ENCODE measurements around the gene PRR3.
A peak's percentile ranks its signal among the peaks of the same experiment; 100 is the strongest.
"Not testable (repeated sequence)": the region's sequence is repeated elsewhere in the genome, so short reads cannot be mapped to it uniquely, and the experiment has no call there.

The PRR3 gene

DNA sequence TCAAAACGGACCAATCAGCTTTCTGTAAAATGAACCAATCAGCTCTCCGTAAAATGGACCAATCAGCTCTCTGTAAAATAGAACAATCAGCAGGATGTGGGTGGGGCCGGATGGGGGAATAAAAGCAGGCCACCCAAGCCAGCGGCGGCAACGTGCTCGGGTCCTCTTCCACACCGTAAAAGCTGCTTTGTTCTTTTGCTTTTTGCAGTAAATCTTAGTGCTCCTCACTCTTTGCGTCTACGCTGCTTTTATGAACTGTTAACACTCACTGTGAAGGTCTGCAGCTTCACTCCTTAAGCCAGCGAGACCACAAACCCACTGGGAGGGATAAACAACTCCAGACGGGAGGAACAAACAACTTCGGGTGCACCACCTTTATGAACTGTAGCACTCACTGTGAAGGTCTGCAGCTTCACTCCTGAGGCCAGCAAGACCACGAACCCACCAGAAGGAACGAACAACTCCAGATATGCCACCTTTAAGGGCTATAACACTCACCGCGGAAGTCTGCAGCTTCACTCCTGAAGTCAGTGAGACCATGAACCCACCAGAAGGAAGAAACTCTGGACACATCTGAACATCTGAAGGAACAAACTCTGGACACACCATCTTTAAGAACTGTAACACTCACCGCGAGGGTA, 38.5 kb upstream of the PRR3 start:
- H3K36me3 ChIP-seq (ENCODE audit: control insufficient read depth, insufficient read depth, low read length); H3K27me3 ChIP-seq (ENCODE audit: control insufficient read depth, insufficient read depth, low read length); H3K4me3 ChIP-seq (ENCODE audit: low read depth, low read length); H3K9me3 ChIP-seq (ENCODE audit: control insufficient read depth, insufficient read depth, low read length); H3K9ac ChIP-seq (ENCODE audit: low read depth, low read length); H3K4me1 ChIP-seq (ENCODE audit: control insufficient read depth, insufficient read depth, low read length): not testable (repeated sequence)

- no peaks in the 10 kb centered on the region for H3K4me1 ChIP-seq (ENCODE audit: control insufficient read depth, insufficient read depth, low read length)
- H3K9ac ChIP-seq (ENCODE audit: low read depth, low read length): no peak overlapping the region
- no peaks in the 10 kb centered on the region for H3K9me3 ChIP-seq (ENCODE audit: control insufficient read depth, insufficient read depth, low read length)
- no peak overlapping the region for H3K4me3 ChIP-seq (ENCODE audit: low read depth, low read length)
- no peaks in the 10 kb centered on the region for H3K36me3 ChIP-seq (ENCODE audit: control insufficient read depth, insufficient read depth, low read length)
- no peaks in the 10 kb centered on the region for H3K27me3 ChIP-seq (ENCODE audit: control insufficient read depth, insufficient read depth, low read length)
Measured at GRCh38 chr6:30520522-30520921, 36.6 kb upstream of the PRR3 start.

DNA sequence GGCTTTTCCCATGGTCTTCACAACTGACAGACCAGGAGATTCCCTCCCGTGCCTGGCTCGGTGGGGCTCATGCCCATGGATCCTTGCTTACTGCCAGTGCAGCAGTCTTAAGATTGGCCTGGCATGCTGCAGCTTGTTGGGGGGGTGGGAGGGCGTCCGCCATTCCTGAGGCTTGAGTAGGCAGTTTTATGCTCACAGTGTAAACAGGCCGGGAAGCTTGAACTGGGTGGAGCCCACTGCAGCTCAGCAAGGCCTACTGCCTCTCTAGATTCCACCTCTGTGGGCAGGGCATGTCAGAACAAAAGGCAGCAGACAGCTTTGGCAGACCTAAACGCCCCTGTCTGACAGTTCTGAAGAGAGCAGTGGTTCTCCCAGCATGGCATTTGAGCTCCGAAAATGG, 36.0 kb upstream of the PRR3 start:
- H3K4me1 ChIP-seq (ENCODE audit: control insufficient read depth, insufficient read depth, low read length); H3K9me3 ChIP-seq (ENCODE audit: control insufficient read depth, insufficient read depth, low read length); H3K27me3 ChIP-seq (ENCODE audit: control insufficient read depth, insufficient read depth, low read length); H3K36me3 ChIP-seq (ENCODE audit: control insufficient read depth, insufficient read depth, low read length); H3K4me3 ChIP-seq (ENCODE audit: low read depth, low read length); H3K9ac ChIP-seq (ENCODE audit: low read depth, low read length): not testable (repeated sequence)

- H3K27me3 ChIP-seq (ENCODE audit: control insufficient read depth, insufficient read depth, low read length); H3K36me3 ChIP-seq (ENCODE audit: control insufficient read depth, insufficient read depth, low read length): not testable (repeated sequence)
Measured at GRCh38 chr6:30521952-30522351, 35.1 kb upstream of the PRR3 start.

DNA sequence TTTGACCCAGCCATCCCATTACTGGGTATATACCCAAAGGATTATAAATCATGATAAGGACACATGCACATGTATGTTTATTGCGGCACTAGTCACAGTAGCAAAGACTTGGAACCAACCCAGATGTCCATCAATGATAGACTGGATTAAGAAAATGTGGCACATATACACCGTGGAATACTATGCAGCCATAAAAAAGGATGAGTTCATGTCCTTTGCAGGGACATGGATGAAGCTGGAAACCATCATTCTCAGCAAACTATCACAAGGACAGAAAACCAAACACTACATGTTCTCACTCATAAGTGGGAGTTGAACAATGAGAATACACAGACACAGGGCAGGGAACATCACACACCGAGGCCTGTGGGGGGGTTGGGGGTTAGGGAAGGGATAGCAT, 30.7 kb upstream of the PRR3 start:
- H3K4me3 ChIP-seq (ENCODE audit: low read depth, low read length); H3K36me3 ChIP-seq (ENCODE audit: control insufficient read depth, insufficient read depth, low read length); H3K4me1 ChIP-seq (ENCODE audit: control insufficient read depth, insufficient read depth, low read length); H3K27me3 ChIP-seq (ENCODE audit: control insufficient read depth, insufficient read depth, low read length); H3K9me3 ChIP-seq (ENCODE audit: control insufficient read depth, insufficient read depth, low read length); H3K9ac ChIP-seq (ENCODE audit: low read depth, low read length): not testable (repeated sequence)

More at GRCh38 chr6:30521952-30522351, 35.1 kb upstream of the PRR3 start:
- not testable (repeated sequence) for H3K4me1 ChIP-seq (ENCODE audit: control insufficient read depth, insufficient read depth, low read length); H3K9me3 ChIP-seq (ENCODE audit: control insufficient read depth, insufficient read depth, low read length); H3K9ac ChIP-seq (ENCODE audit: low read depth, low read length); H3K4me3 ChIP-seq (ENCODE audit: low read depth, low read length)

GRCh38 chr6:30529349-30529875, 27.7 kb upstream of the PRR3 start:
- H3K4me3 ChIP-seq (ENCODE audit: low read depth, low read length); H3K4me1 ChIP-seq (ENCODE audit: control insufficient read depth, insufficient read depth, low read length); H3K36me3 ChIP-seq (ENCODE audit: control insufficient read depth, insufficient read depth, low read length); H3K9ac ChIP-seq (ENCODE audit: low read depth, low read length); H3K27me3 ChIP-seq (ENCODE audit: control insufficient read depth, insufficient read depth, low read length); H3K9me3 ChIP-seq (ENCODE audit: control insufficient read depth, insufficient read depth, low read length): not testable (repeated sequence)

GRCh38 chr6:30530014-30530413, 27.1 kb upstream of the PRR3 start:
- Histone ChIP-seq H3K4me3 (ENCODE audit: low read depth, low read length) (no peak overlapping the region), H3K36me3 (ENCODE audit: control insufficient read depth, insufficient read depth, low read length) (no peaks in the 10 kb centered on the region), H3K9ac (ENCODE audit: low read depth, low read length) (no peak overlapping the region), H3K4me1 (ENCODE audit: control insufficient read depth, insufficient read depth, low read length) (no peaks in the 10 kb centered on the region), H3K9me3 (ENCODE audit: control insufficient read depth, insufficient read depth, low read length) (no peaks in the 10 kb centered on the region), H3K27me3 (ENCODE audit: control insufficient read depth, insufficient read depth, low read length) (no peaks in the 10 kb centered on the region)

DNA sequence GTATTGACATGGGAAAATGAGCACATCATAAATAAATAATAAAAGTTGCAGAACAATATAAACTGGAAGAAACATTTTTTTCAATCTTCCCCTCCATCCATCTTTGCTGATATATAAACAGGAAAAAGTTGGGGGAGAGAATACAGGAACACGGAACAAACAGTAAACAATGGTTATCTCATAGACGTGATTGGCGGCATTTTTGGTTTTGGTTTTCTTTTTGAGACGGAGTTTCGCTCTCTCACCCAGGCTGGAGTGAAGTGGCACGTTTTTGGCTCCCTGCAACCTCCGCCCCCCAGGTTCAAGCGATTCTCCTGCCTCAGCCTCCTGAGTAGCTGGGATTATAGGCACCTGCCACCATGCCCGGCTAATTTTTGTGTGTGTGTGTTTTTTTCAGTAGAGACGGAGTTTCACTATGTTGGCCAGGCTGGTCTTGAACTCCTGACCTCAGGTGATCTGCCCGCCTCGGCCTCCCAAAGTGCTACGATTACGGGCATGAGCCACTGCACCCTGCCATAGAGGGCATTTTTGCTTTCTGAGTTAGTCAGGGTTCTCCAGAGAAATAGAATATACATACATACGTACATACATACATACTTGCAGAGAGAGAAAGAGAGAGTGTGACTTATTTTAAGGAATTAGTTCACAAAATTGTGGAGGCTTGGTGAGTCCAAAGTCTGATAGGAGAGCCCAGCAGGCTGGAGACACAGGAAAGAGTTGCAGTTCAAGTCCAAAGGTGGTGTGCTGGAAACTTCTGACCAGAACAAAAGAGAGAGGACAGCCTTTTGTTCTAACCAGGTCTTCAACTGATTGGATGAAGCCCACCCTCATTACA, 23.4 kb upstream of the PRR3 start:
- Histone ChIP-seq H3K27me3 (ENCODE audit: control insufficient read depth, insufficient read depth, low read length) (no peaks in the 10 kb centered on the region), H3K9ac (ENCODE audit: low read depth, low read length) (no peak overlapping the region), H3K9me3 (ENCODE audit: control insufficient read depth, insufficient read depth, low read length) (no peaks in the 10 kb centered on the region), H3K4me1 (ENCODE audit: control insufficient read depth, insufficient read depth, low read length) (no peaks in the 10 kb centered on the region), H3K4me3 (ENCODE audit: low read depth, low read length) (no peak overlapping the region), H3K36me3 (ENCODE audit: control insufficient read depth, insufficient read depth, low read length) (no peaks in the 10 kb centered on the region)

DNA sequence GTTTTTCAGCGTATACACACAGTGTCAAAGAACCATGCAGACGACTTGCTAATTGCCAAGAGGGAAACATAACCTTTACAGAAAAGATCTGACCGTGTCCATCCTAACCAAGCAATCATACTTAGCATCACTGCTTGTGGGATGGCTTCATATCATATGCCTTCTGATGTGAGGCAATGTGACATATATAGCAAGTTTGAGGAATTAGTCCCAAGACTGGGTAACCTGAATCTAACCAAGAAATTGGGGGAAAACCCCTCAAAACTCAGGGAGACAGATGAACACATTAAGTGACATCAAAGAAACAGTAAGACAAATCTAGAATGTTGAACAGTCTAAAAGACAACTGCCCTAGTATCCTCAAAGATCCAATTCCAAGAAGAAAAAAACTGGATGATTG, 19.2 kb upstream of the PRR3 start:
- H3K4me3 ChIP-seq (ENCODE audit: low read depth, low read length): no peak overlapping the region
- H3K36me3 ChIP-seq (ENCODE audit: control insufficient read depth, insufficient read depth, low read length): no peaks in the 10 kb centered on the region
- H3K4me1 ChIP-seq (ENCODE audit: control insufficient read depth, insufficient read depth, low read length): no peaks in the 10 kb centered on the region
- no peaks in the 10 kb centered on the region for H3K9me3 ChIP-seq (ENCODE audit: control insufficient read depth, insufficient read depth, low read length)
- H3K9ac ChIP-seq (ENCODE audit: low read depth, low read length): no peak overlapping the region
- H3K27me3 ChIP-seq (ENCODE audit: control insufficient read depth, insufficient read depth, low read length): peaks cover 2% of the 10 kb centered on the region

DNA sequence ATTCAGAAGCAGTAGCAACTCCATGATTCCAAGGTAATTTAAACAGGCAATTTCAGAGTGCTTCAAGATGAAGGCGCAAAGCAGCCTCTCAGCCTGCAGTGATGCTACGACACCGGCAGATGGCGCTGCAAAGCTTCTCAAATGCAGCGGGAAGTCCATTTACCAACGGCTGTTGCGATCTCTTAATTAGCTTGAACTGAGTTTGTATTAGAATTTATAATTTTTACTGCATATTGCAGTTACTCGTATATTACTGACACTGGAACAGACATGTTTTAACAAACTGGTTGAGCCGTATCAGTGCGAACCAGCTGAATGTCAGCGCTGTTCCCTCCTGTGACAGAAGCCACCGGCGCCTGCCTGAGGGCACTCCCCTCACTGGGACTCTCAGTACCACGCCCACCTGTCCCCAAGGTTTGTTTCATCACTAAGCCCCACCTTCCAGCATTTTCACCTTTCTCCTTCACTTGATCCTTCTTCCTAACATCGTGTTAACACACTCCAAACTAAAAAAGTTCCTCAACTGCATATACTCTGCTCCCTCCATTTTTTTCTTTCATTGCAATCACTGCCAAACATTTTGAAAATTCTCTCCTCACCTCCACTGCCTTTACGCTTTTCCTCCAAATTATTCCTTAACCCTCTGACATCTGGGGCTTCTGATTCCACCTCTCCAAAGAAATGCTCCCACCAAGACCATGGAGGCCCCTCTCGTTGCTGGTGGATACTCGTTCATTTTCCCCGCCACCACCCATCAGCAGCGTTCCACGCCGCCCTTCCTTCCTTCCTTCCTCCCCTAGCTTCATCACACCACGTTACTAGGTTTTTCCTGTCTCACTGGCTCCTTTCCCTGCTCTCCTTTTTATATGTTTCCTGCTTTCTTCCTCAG, 15.3 kb upstream of the PRR3 start:
- Histone ChIP-seq H3K9me3 (ENCODE audit: control insufficient read depth, insufficient read depth, low read length) (no peaks in the 10 kb centered on the region), H3K4me1 (ENCODE audit: control insufficient read depth, insufficient read depth, low read length) (no peaks in the 10 kb centered on the region), H3K27me3 (ENCODE audit: control insufficient read depth, insufficient read depth, low read length) (peaks cover 2% of the 10 kb centered on the region), H3K4me3 (ENCODE audit: low read depth, low read length) (peak overlapping the region; percentile 60), H3K9ac (ENCODE audit: low read depth, low read length) (no peak overlapping the region), H3K36me3 (ENCODE audit: control insufficient read depth, insufficient read depth, low read length) (peaks cover 5% of the 10 kb centered on the region)

GRCh38 chr6:30542404-30542725, 14.7 kb upstream of the PRR3 start:
- Histone ChIP-seq H3K9me3 (ENCODE audit: control insufficient read depth, insufficient read depth, low read length) (no peaks in the 10 kb centered on the region), H3K4me3 (ENCODE audit: low read depth, low read length) (no peak overlapping the region), H3K27me3 (ENCODE audit: control insufficient read depth, insufficient read depth, low read length) (peaks cover 2% of the 10 kb centered on the region), H3K4me1 (ENCODE audit: control insufficient read depth, insufficient read depth, low read length) (no peaks in the 10 kb centered on the region), H3K36me3 (ENCODE audit: control insufficient read depth, insufficient read depth, low read length) (peaks cover 5% of the 10 kb centered on the region), H3K9ac (ENCODE audit: low read depth, low read length) (no peak overlapping the region)
